Vagina (tissue), 2 donors: ENCODE results near the gene MRPL30. TPM values are rescaled to one million over a fixed set of nuclear protein-coding genes. Genes with fewer than 3 reads are reported as not detected.

ENCODE experiments used
- DNase-seq, 2 donors: peaks; one replicate each; pipeline ENCODE4 v3.0.0-alpha.2; 2017; ENCODE audit errors: extremely low spot score in 2 of 2
- H3K27ac ChIP-seq: fragments of 200-600 bp; sonication (generic); one replicate; pipeline ENCODE4 v1.5.1; 2019
- H3K27me3 ChIP-seq: fragments of 200-600 bp; sonication (generic); one replicate; pipeline ENCODE4 v1.5.1; 2019
- H3K36me3 ChIP-seq, 2 donors: fragments of 200-600 bp; sonication (generic); one replicate each; pipeline ENCODE4 v1.5.1; 2017 to 2019
- H3K4me1 ChIP-seq: fragments of 200-600 bp; sonication (generic); one replicate; pipeline ENCODE4 v1.5.1; 2019
- H3K4me3 ChIP-seq, 2 donors: fragments of 200-600 bp; sonication (generic); 1 replicate in 1 of 2; 2 replicates in 1 of 2; pipeline ENCODE4 v1.5.1; 2016 to 2019
- H3K9me3 ChIP-seq: fragments of 200-600 bp; sonication (generic); one replicate; pipeline ENCODE4 v1.5.1; 2019
- POLR2A ChIP-seq, 2 donors: fragments of 450-650 bp; IDR thresholded peaks; one replicate each; pipeline ENCODE4 v1.6.1; 2017; ENCODE audit warnings: antibody characterized with exemption in 2 of 2, mild to moderate bottlenecking in 2 of 2, moderate library complexity in 2 of 2
- POLR2AphosphoS5 ChIP-seq, 2 donors: sonication (generic); formaldehyde crosslinking; IDR thresholded peaks; one replicate each; pipeline ENCODE4 v1.9.0; 2017; ENCODE audit warnings: antibody characterized with exemption in 2 of 2, mild to moderate bottlenecking in 2 of 2, low read depth in 1 of 2; ENCODE audit not compliant: insufficient read depth in 1 of 2
- intact Hi-C: fragments of 100-400 bp; cut with DNase I; formaldehyde crosslinking; loops from one replicate; pipeline ENCODE4 v1.15.1; 2023
- total RNA-seq: library from RNA; depleted of rRNA; stranded (reverse); fragments of >200 nt; gene quantifications from one replicate; pipeline ENCODE4 v1.2.3, GENCODE V29; 2016
- TF ChIP-seq, protein P1 (sequence below), 3 experiments: fragments of 450-650 bp in 2 of 3; fragments of 200-600 bp in 1 of 3; sonication (generic) in 1 of 3; IDR thresholded peaks; one replicate each; pipeline ENCODE4 v1.5.1; 2017 to 2019; ENCODE audit warnings: antibody characterized with exemption in 3 of 3, mild to moderate bottlenecking in 2 of 3, moderate library complexity in 2 of 3

MRPL30 gene
- total RNA-seq, 1 donor from 2014 or later = 27.0 TPM

GRCh38 chr2:99200076-99200800, 19.3 kb downstream of the MRPL30 start:
- no peak overlapping the region for H3K27ac ChIP-seq
- intact Hi-C loops = no loop called here
- TF ChIP-seq POLR2AphosphoS5 (IDR thresholded peaks at IDR 0.05; ENCODE audit: insufficient read depth in 1 of 2, low read depth in 1 of 2) = no peak
- no peak for TF ChIP-seq POLR2A (IDR thresholded peaks at IDR 0.05)
- TF ChIP-seq, protein P1, sequence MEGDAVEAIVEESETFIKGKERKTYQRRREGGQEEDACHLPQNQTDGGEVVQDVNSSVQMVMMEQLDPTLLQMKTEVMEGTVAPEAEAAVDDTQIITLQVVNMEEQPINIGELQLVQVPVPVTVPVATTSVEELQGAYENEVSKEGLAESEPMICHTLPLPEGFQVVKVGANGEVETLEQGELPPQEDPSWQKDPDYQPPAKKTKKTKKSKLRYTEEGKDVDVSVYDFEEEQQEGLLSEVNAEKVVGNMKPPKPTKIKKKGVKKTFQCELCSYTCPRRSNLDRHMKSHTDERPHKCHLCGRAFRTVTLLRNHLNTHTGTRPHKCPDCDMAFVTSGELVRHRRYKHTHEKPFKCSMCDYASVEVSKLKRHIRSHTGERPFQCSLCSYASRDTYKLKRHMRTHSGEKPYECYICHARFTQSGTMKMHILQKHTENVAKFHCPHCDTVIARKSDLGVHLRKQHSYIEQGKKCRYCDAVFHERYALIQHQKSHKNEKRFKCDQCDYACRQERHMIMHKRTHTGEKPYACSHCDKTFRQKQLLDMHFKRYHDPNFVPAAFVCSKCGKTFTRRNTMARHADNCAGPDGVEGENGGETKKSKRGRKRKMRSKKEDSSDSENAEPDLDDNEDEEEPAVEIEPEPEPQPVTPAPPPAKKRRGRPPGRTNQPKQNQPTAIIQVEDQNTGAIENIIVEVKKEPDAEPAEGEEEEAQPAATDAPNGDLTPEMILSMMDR (IDR thresholded peaks at IDR 0.05) = no peak
- H3K27me3 ChIP-seq = no peaks in the 10 kb centered on the region
- H3K4me1 ChIP-seq = no peaks in the 10 kb centered on the region
- no peak overlapping the region for H3K4me3 ChIP-seq
- H3K9me3 ChIP-seq = no peaks in the 10 kb centered on the region
- DNase-seq = no peak
- H3K36me3 ChIP-seq = peaks cover 0 to 31% of the 10 kb centered on the region in 2 donors

DNA sequence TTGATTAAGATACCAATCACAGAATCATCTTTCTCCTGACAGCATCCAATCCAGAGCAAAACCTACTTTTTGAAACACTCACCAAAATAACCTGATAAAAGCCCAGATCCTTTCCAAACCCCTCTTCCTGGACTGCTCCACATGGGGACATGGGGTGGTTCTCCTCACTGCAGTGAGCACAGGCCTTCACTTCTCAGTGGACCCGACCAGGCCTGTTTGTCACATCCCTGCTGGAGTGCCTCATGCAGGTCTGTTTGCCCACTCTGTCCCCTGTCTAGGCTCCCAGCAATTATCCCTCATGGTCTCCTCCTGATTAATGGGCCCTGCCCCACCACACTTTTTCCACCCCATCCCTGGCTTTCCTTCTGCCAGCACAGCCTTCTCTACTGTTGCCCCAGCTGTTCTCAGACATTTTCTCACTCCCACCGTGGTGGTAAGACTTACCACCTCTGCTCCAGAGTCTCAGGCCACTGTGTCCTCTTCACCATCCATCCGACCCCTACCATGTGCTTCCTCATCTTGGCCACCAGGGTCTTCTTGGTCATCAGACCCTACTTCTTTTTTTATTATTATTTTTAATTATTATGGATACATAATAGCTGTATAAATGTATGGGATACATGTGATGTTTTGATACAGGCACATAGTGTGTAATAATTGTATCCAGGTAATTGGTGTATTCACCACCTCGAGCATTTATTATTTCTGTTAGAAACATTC, 21.1 kb downstream of the MRPL30 start:
- no peak overlapping the region for H3K4me3 ChIP-seq
- no peak for TF ChIP-seq POLR2AphosphoS5 (IDR thresholded peaks at IDR 0.05; ENCODE audit: insufficient read depth in 1 of 2, low read depth in 1 of 2)
- TF ChIP-seq POLR2A (IDR thresholded peaks at IDR 0.05) = no peak
- TF ChIP-seq, protein P1 (IDR thresholded peaks at IDR 0.05) = no peak
- DNase-seq = no peak

DNA sequence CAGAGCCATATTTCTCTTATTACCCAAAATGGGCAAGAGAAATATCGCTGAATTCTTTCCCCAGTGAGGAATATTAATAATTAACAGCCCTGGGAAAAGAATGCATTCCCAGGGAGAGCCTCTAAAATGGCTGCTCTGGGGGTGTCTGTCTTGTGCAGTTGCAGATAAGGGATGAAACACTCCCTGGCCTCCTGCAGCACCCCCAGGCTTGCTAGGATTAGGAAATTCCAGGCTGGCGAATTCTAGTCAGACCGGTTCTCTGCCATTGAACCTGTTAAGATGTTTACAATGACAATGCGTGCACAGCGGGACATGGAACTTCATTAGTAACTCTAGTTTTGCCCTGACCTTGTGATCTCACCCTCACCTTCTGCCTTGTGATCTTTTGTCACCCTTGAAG, 24.5 kb downstream of the MRPL30 start:
- TF ChIP-seq, protein P1 (IDR thresholded peaks at IDR 0.05) = no peak
- TF ChIP-seq POLR2A (IDR thresholded peaks at IDR 0.05) (no peak), POLR2AphosphoS5 (IDR thresholded peaks at IDR 0.05; ENCODE audit: insufficient read depth in 1 of 2, low read depth in 1 of 2) (no peak)
- no peak for DNase-seq
- intact Hi-C loops = no loop called here

More for the DNA sequence above, 21.1 kb downstream of the MRPL30 start:
- Histone ChIP-seq H3K27me3 (no peaks in the 10 kb centered on the region), H3K4me1 (no peaks in the 10 kb centered on the region), H3K36me3 (peaks cover 0 to 16% of the 10 kb centered on the region in 2 donors), H3K9me3 (no peaks in the 10 kb centered on the region), H3K27ac (no peak overlapping the region)
- intact Hi-C loops = no loop called here

DNA sequence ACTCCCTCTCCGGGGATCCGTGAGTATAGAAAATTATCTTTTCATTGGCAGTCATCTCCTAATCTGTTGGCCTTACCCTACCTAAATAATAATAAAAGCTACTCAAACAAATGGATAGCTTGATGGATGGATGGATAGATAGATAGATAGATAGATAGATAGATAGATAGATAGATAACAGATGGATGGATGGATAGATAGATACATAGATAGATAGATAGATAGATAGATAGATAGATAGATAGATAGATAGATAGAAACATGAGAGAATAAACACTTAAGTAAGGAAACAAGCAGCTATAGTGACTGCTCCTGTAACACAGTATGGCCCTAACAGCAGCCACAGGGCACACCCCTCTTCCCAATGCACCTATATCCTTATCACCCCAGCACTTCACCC, 35.1 kb downstream of the MRPL30 start:
- TF ChIP-seq POLR2A (IDR thresholded peaks at IDR 0.05) (no peak), POLR2AphosphoS5 (IDR thresholded peaks at IDR 0.05; ENCODE audit: insufficient read depth in 1 of 2, low read depth in 1 of 2) (no peak)
- TF ChIP-seq, protein P1 (IDR thresholded peaks at IDR 0.05) = no peak
- H3K4me1 ChIP-seq = no peaks in the 10 kb centered on the region
- no peak for DNase-seq
- H3K9me3 ChIP-seq = no peaks in the 10 kb centered on the region
- no peak overlapping the region for H3K4me3 ChIP-seq
- no peaks in the 10 kb centered on the region for H3K36me3 ChIP-seq
- intact Hi-C loops = no loop called here
- no peak overlapping the region for H3K27ac ChIP-seq
- no peaks in the 10 kb centered on the region for H3K27me3 ChIP-seq

More for the DNA sequence above, 24.5 kb downstream of the MRPL30 start:
- H3K27ac ChIP-seq = no peak overlapping the region
- no peaks in the 10 kb centered on the region for H3K27me3 ChIP-seq
- no peaks in the 10 kb centered on the region for H3K9me3 ChIP-seq
- no peaks in the 10 kb centered on the region for H3K36me3 ChIP-seq
- H3K4me3 ChIP-seq = no peak overlapping the region
- no peaks in the 10 kb centered on the region for H3K4me1 ChIP-seq
